Loucy (cell line): ENCODE measurements around the gene TIAM2.

Experiments
- H2AFZ ChIP-seq: fragments of 200-600 bp; sonication (generic); 2 replicates; pipeline ENCODE4 v1.6.0; 2016; ENCODE audit warnings: antibody characterized with exemption, mild to moderate bottlenecking, low read length, moderate library complexity
- H3F3A ChIP-seq: fragments of 200-600 bp; 2 replicates; pipeline ENCODE4 v1.6.0; 2016; ENCODE audit warnings: antibody characterized with exemption, low read depth, mild to moderate bottlenecking
- H3K27me3 ChIP-seq: fragments of 200-600 bp; sonication (generic); 2 replicates; pipeline ENCODE4 v1.6.1; 2014; ENCODE audit warnings: low read length, mild to moderate bottlenecking; ENCODE audit not compliant: insufficient read depth, poor library complexity, severe bottlenecking
- H3K36me3 ChIP-seq: fragments of 200-600 bp; sonication (generic); 2 replicates; pipeline ENCODE4 v1.6.1; 2016; ENCODE audit warnings: low read length; ENCODE audit not compliant: insufficient read depth
- H3K4me1 ChIP-seq: fragments of 200-600 bp; sonication (generic); 2 replicates; pipeline ENCODE4 v1.5.1; 2014; ENCODE audit warnings: low read length, mild to moderate bottlenecking; ENCODE audit not compliant: insufficient read depth, poor library complexity, severe bottlenecking
- H3K4me2 ChIP-seq: fragments of 200-600 bp; sonication (generic); 2 replicates; pipeline ENCODE4 v1.6.0; 2014; ENCODE audit warnings: antibody characterized with exemption, low read length, low read depth, mild to moderate bottlenecking; ENCODE audit not compliant: poor library complexity, severe bottlenecking
- H3K4me3 ChIP-seq: fragments of 200-600 bp; sonication (generic); 2 replicates; pipeline ENCODE4 v1.5.1; 2014; ENCODE audit warnings: low read length, mild to moderate bottlenecking, mixed read lengths; ENCODE audit not compliant: poor library complexity, severe bottlenecking
- H3K79me2 ChIP-seq: fragments of 200-600 bp; sonication (generic); 2 replicates; pipeline ENCODE4 v1.6.1; 2014; ENCODE audit warnings: low read length; ENCODE audit not compliant: insufficient read depth
- H3K9ac ChIP-seq: fragments of 200-600 bp; sonication (generic); 2 replicates; pipeline ENCODE4 v1.6.0; 2014; ENCODE audit warnings: mild to moderate bottlenecking, low read depth, low read length, moderate library complexity; ENCODE audit not compliant: poor library complexity, severe bottlenecking
- H3K9me2 ChIP-seq: fragments of 200-600 bp; sonication (generic); replicated peaks from 2 replicates; pipeline ENCODE4 v1.6.1; 2016; ENCODE audit warnings: low read depth, low read length, mixed read lengths
- H3K9me3 ChIP-seq: fragments of 200-600 bp; sonication (generic); 2 replicates; pipeline ENCODE4 v1.6.1; 2014; ENCODE audit warnings: mild to moderate bottlenecking, antibody characterized with exemption, low read length, low read depth; ENCODE audit not compliant: insufficient read depth
- H4K20me1 ChIP-seq: fragments of 200-600 bp; sonication (generic); 2 replicates; pipeline ENCODE4 v1.6.0; 2014; ENCODE audit warnings: antibody characterized with exemption, low read length, mild to moderate bottlenecking; ENCODE audit not compliant: insufficient read depth, poor library complexity, severe bottlenecking
- CTCF ChIP-seq: fragments of 200-600 bp; sonication (generic); conservative IDR thresholded peaks from 2 replicates; pipeline ENCODE4 v1.5.1; 2014; ENCODE audit warnings: mild to moderate bottlenecking, antibody characterized with exemption, low read length
- EZH2phosphoT487 ChIP-seq: fragments of 200-600 bp; IDR thresholded peaks from 2 replicates; pipeline ENCODE4 v1.6.1; 2018; ENCODE audit warnings: antibody characterized with exemption, mild to moderate bottlenecking, moderate library complexity, borderline replicate concordance

TIAM2 gene

GRCh38 chr6:155269765-155270164 lies 274.6 kb downstream of the TIAM2 start:
- no peaks in the 10 kb centered on the region for H3K79me2 ChIP-seq
- H4K20me1 ChIP-seq = no peaks in the 10 kb centered on the region
- H3K27me3 ChIP-seq = no peaks in the 10 kb centered on the region
- H3F3A ChIP-seq = no peaks in the 10 kb centered on the region
- no peak overlapping the region for H3K4me3 ChIP-seq
- TF ChIP-seq CTCF (no peak), EZH2phosphoT487 (no peak)
- no peak overlapping the region for H2AFZ ChIP-seq
- no peak overlapping the region for H3K9ac ChIP-seq
- peaks cover 26% of the 10 kb centered on the region; the same call in 1 of the 2 replicates for H3K36me3 ChIP-seq
- H3K9me3 ChIP-seq = no peaks in the 10 kb centered on the region
- H3K4me2 ChIP-seq = no peak overlapping the region
- no peaks in the 10 kb centered on the region for H3K9me2 ChIP-seq
- H3K4me1 ChIP-seq = peaks cover 12% of the 10 kb centered on the region

- no peak overlapping the region for H3K9ac ChIP-seq
These were observed 275.5 kb downstream of the TIAM2 start for GRCh38 chr6:155270561-155271091.

GRCh38 chr6:155271145-155271544 lies 276.0 kb downstream of the TIAM2 start:
- Histone ChIP-seq H3K36me3 (peaks cover 33% of the 10 kb centered on the region; the same call in 1 of the 2 replicates), H3K9me2 (no peaks in the 10 kb centered on the region), H3F3A (no peaks in the 10 kb centered on the region), H3K9ac (no peak overlapping the region), H3K4me3 (no peak overlapping the region), H3K4me2 (no peak overlapping the region), H3K4me1 (peaks cover 12% of the 10 kb centered on the region), H3K79me2 (no peaks in the 10 kb centered on the region), H2AFZ (no peak overlapping the region), H4K20me1 (no peaks in the 10 kb centered on the region), H3K27me3 (no peaks in the 10 kb centered on the region), H3K9me3 (no peaks in the 10 kb centered on the region)
- no peak for TF ChIP-seq CTCF
- TF ChIP-seq EZH2phosphoT487 = no peak

More at GRCh38 chr6:155270561-155271091, 275.5 kb downstream of the TIAM2 start:
- H3K27me3 ChIP-seq = no peaks in the 10 kb centered on the region
- peaks cover 30% of the 10 kb centered on the region; the same call in 1 of the 2 replicates for H3K36me3 ChIP-seq
- H3K4me3 ChIP-seq = no peak overlapping the region
- no peak overlapping the region for H3K4me2 ChIP-seq
- no peaks in the 10 kb centered on the region for H4K20me1 ChIP-seq
- peaks cover 12% of the 10 kb centered on the region for H3K4me1 ChIP-seq
- no peak for TF ChIP-seq CTCF
- TF ChIP-seq EZH2phosphoT487 = no peak
- H3K9me2 ChIP-seq = no peaks in the 10 kb centered on the region
- H2AFZ ChIP-seq = no peak overlapping the region
- no peaks in the 10 kb centered on the region for H3F3A ChIP-seq
- no peaks in the 10 kb centered on the region for H3K79me2 ChIP-seq
- H3K9me3 ChIP-seq = no peaks in the 10 kb centered on the region
